ENCODE data around the gene SORCS2.

The SORCS2 gene

GRCh38 chr4:7626531-7626930, 434.2 kb downstream of the SORCS2 start:
- H3K27me3 ChIP-seq (ENCODE audit: control insufficient read depth, insufficient read depth, low read length): no peaks in the 10 kb centered on the region

GRCh38 chr4:7627251-7628250, 435.2 kb downstream of the SORCS2 start:
- no peak overlapping the region for H3K27ac ChIP-seq (ENCODE audit: low read depth, low read length)
- H3K4me1 ChIP-seq (ENCODE audit: control insufficient read depth, insufficient read depth, low read length): no peaks in the 10 kb centered on the region; the same call in 1 of the 2 replicates
- H3K4me3 ChIP-seq (ENCODE audit: low read depth, low read length): no peak overlapping the region
- no peaks in the 10 kb centered on the region for H3K36me3 ChIP-seq (ENCODE audit: control insufficient read depth, insufficient read depth, low read length)
- no peaks in the 10 kb centered on the region for H3K9me3 ChIP-seq (ENCODE audit: control insufficient read depth, insufficient read depth, low read length)
- no peak overlapping the region for H3K9ac ChIP-seq (ENCODE audit: low read depth, low read length)
- no peaks in the 10 kb centered on the region for H3K27me3 ChIP-seq (ENCODE audit: control insufficient read depth, insufficient read depth, low read length)

More at GRCh38 chr4:7626531-7626930, 434.2 kb downstream of the SORCS2 start:
- Histone ChIP-seq H3K9ac (ENCODE audit: low read depth, low read length) (no peak overlapping the region), H3K4me3 (ENCODE audit: low read depth, low read length) (no peak overlapping the region), H3K27ac (ENCODE audit: low read depth, low read length) (no peak overlapping the region), H3K4me1 (ENCODE audit: control insufficient read depth, insufficient read depth, low read length) (no peaks in the 10 kb centered on the region), H3K36me3 (ENCODE audit: control insufficient read depth, insufficient read depth, low read length) (no peaks in the 10 kb centered on the region), H3K9me3 (ENCODE audit: control insufficient read depth, insufficient read depth, low read length) (no peaks in the 10 kb centered on the region)

- Histone ChIP-seq H3K4me3 (ENCODE audit: low read depth, low read length) (no peak overlapping the region), H3K27me3 (ENCODE audit: control insufficient read depth, insufficient read depth, low read length) (no peaks in the 10 kb centered on the region), H3K27ac (ENCODE audit: low read depth, low read length) (no peak overlapping the region), H3K36me3 (ENCODE audit: control insufficient read depth, insufficient read depth, low read length) (no peaks in the 10 kb centered on the region), H3K9me3 (ENCODE audit: control insufficient read depth, insufficient read depth, low read length) (no peaks in the 10 kb centered on the region), H3K4me1 (ENCODE audit: control insufficient read depth, insufficient read depth, low read length) (peaks cover 5% of the 10 kb centered on the region), H3K9ac (ENCODE audit: low read depth, low read length) (no peak overlapping the region)
These were observed 436.1 kb downstream of the SORCS2 start for GRCh38 chr4:7628432-7628831.

- no peaks in the 10 kb centered on the region for H3K27me3 ChIP-seq (ENCODE audit: control insufficient read depth, insufficient read depth, low read length)
- no peaks in the 10 kb centered on the region for H3K9me3 ChIP-seq (ENCODE audit: control insufficient read depth, insufficient read depth, low read length)
These were observed 437.3 kb downstream of the SORCS2 start for GRCh38 chr4:7629501-7630254.

GRCh38 chr4:7630568-7631287, 438.4 kb downstream of the SORCS2 start:
- H3K9me3 ChIP-seq (ENCODE audit: control insufficient read depth, insufficient read depth, low read length): no peaks in the 10 kb centered on the region
- H3K4me1 ChIP-seq (ENCODE audit: control insufficient read depth, insufficient read depth, low read length): peaks cover 5% of the 10 kb centered on the region
- H3K4me3 ChIP-seq (ENCODE audit: low read depth, low read length): no peak overlapping the region
- H3K27ac ChIP-seq (ENCODE audit: low read depth, low read length): no peak overlapping the region
- no peak overlapping the region for H3K9ac ChIP-seq (ENCODE audit: low read depth, low read length)
- H3K27me3 ChIP-seq (ENCODE audit: control insufficient read depth, insufficient read depth, low read length): no peaks in the 10 kb centered on the region
- H3K36me3 ChIP-seq (ENCODE audit: control insufficient read depth, insufficient read depth, low read length): no peaks in the 10 kb centered on the region

More at GRCh38 chr4:7629501-7630254, 437.3 kb downstream of the SORCS2 start:
- Histone ChIP-seq H3K9ac (ENCODE audit: low read depth, low read length) (no peak overlapping the region), H3K4me1 (ENCODE audit: control insufficient read depth, insufficient read depth, low read length) (peaks cover 5% of the 10 kb centered on the region), H3K4me3 (ENCODE audit: low read depth, low read length) (no peak overlapping the region), H3K27ac (ENCODE audit: low read depth, low read length) (no peak overlapping the region), H3K36me3 (ENCODE audit: control insufficient read depth, insufficient read depth, low read length) (no peaks in the 10 kb centered on the region)

- no peaks in the 10 kb centered on the region for H3K9me3 ChIP-seq (ENCODE audit: control insufficient read depth, insufficient read depth, low read length)
- no peak overlapping the region for H3K9ac ChIP-seq (ENCODE audit: low read depth, low read length)
- H3K27ac ChIP-seq (ENCODE audit: low read depth, low read length): no peak overlapping the region
- no peaks in the 10 kb centered on the region for H3K36me3 ChIP-seq (ENCODE audit: control insufficient read depth, insufficient read depth, low read length)
- H3K27me3 ChIP-seq (ENCODE audit: control insufficient read depth, insufficient read depth, low read length): no peaks in the 10 kb centered on the region
- H3K4me3 ChIP-seq (ENCODE audit: low read depth, low read length): no peak overlapping the region
- H3K4me1 ChIP-seq (ENCODE audit: control insufficient read depth, insufficient read depth, low read length): peaks cover 5% of the 10 kb centered on the region
These were observed 439.1 kb downstream of the SORCS2 start for GRCh38 chr4:7631288-7632014.

GRCh38 chr4:7632341-7632740, 440.0 kb downstream of the SORCS2 start:
- H3K27me3 ChIP-seq (ENCODE audit: control insufficient read depth, insufficient read depth, low read length): no peaks in the 10 kb centered on the region
- no peak overlapping the region for H3K4me3 ChIP-seq (ENCODE audit: low read depth, low read length)
- no peak overlapping the region for H3K27ac ChIP-seq (ENCODE audit: low read depth, low read length)
- H3K9me3 ChIP-seq (ENCODE audit: control insufficient read depth, insufficient read depth, low read length): no peaks in the 10 kb centered on the region
- H3K36me3 ChIP-seq (ENCODE audit: control insufficient read depth, insufficient read depth, low read length): no peaks in the 10 kb centered on the region
- peaks cover 5% of the 10 kb centered on the region for H3K4me1 ChIP-seq (ENCODE audit: control insufficient read depth, insufficient read depth, low read length)
- no peak overlapping the region for H3K9ac ChIP-seq (ENCODE audit: low read depth, low read length)

GRCh38 chr4:7632971-7633370, 440.6 kb downstream of the SORCS2 start:
- Histone ChIP-seq H3K4me1 (ENCODE audit: control insufficient read depth, insufficient read depth, low read length) (peaks cover 5% of the 10 kb centered on the region), H3K9me3 (ENCODE audit: control insufficient read depth, insufficient read depth, low read length) (no peaks in the 10 kb centered on the region), H3K9ac (ENCODE audit: low read depth, low read length) (no peak overlapping the region), H3K27me3 (ENCODE audit: control insufficient read depth, insufficient read depth, low read length) (no peaks in the 10 kb centered on the region), H3K27ac (ENCODE audit: low read depth, low read length) (no peak overlapping the region), H3K36me3 (ENCODE audit: control insufficient read depth, insufficient read depth, low read length) (no peaks in the 10 kb centered on the region), H3K4me3 (ENCODE audit: low read depth, low read length) (no peak overlapping the region)

GRCh38 chr4:7634661-7635251, 442.4 kb downstream of the SORCS2 start:
- Histone ChIP-seq H3K27me3 (ENCODE audit: control insufficient read depth, insufficient read depth, low read length) (no peaks in the 10 kb centered on the region), H3K36me3 (ENCODE audit: control insufficient read depth, insufficient read depth, low read length) (no peaks in the 10 kb centered on the region), H3K9me3 (ENCODE audit: control insufficient read depth, insufficient read depth, low read length) (no peaks in the 10 kb centered on the region), H3K27ac (ENCODE audit: low read depth, low read length) (no peak overlapping the region), H3K9ac (ENCODE audit: low read depth, low read length) (no peak overlapping the region), H3K4me1 (ENCODE audit: control insufficient read depth, insufficient read depth, low read length) (peaks cover 5% of the 10 kb centered on the region), H3K4me3 (ENCODE audit: low read depth, low read length) (no peak overlapping the region)

Data from HUES48 (cell line).